Endothelial cell of hepatic sinusoid (primary cell): Measurements from ENCODE around the gene ENG.

ENCODE experiments used
- in situ Hi-C: cut with HindIII; loops from 2 replicates; pipeline ENCODE4 v1.10.0; 2017; ENCODE audit warnings: low sequenced_read_pairs

Gene ENG

DNA sequence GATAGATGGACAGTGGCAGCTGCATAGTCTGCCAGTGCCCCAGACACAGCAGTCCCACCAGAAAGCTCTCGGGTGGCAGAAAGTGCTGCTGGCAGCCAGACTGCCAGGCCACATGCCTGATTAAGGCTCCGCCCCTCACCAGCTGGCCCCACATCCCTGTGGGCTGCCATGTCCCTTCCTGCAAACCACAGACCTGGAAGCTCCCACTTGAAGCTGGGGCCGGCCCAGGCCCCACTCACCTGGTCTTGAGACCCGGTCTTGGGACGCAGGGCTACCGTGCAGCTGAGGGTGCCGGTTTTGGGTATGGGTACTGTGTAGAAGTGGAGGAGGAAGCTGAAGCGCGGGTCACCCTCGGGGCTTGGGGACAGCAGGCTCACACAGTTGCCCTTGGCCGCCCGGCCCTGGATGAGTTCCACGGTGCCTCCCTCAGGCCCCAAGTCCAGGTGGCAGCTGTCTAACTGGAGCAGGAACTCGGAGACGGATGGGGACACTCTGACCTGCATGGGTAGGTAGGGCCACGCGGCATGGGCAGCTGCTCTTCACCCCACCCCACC lies 36.5 kb downstream of the ENG start:
- in situ Hi-C loops, result loop anchor here (5.0 kb wide), 1 partner anchor 54 kb away; no protein-coding TSS in a partner anchor

DNA sequence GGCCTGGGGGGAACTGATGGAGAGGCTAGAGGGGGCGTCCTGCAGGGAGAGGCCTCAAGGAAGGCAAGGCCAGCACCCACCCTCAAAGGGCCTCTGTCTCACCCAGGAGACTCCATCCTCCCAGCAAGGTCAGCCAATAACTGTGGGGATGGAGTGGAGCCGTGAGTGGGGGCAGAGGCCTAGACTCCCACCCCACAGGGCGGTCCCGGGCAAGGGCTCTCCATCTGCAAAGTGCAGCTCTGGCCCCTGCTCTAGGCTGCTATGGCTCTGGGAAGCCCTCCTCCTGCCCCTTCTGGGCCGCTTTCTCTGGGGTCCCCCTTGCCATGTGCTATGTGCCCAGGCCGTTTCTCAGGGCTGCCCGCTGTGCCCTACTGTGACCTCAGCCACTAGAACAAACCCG lies 37.7 kb downstream of the ENG start:
- in situ Hi-C loops, result loop anchor here (5.0 kb wide), 1 partner anchor 56 kb away; no protein-coding TSS in a partner anchor

DNA sequence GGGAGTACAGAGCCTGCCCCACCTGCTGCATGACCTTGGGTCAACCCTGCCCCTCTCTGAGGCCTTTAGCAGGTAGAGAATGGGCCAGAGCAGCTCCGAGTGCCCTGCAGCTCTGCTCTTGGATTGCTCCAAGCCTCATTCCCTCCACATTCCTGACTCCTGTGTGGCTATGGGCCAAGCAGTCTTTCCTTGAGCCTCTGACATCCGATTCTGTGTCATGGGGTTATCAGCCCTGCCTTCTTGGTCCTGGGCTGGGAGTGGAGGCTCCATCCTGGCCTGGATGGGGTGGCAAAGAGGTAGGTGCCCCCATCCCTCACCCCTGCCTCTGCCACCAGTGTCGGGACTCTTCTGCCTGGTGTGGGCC lies 38.1 kb downstream of the ENG start:
- in situ Hi-C loops, result loop anchor here (5.0 kb wide), 1 partner anchor 56 kb away; no protein-coding TSS in a partner anchor

DNA sequence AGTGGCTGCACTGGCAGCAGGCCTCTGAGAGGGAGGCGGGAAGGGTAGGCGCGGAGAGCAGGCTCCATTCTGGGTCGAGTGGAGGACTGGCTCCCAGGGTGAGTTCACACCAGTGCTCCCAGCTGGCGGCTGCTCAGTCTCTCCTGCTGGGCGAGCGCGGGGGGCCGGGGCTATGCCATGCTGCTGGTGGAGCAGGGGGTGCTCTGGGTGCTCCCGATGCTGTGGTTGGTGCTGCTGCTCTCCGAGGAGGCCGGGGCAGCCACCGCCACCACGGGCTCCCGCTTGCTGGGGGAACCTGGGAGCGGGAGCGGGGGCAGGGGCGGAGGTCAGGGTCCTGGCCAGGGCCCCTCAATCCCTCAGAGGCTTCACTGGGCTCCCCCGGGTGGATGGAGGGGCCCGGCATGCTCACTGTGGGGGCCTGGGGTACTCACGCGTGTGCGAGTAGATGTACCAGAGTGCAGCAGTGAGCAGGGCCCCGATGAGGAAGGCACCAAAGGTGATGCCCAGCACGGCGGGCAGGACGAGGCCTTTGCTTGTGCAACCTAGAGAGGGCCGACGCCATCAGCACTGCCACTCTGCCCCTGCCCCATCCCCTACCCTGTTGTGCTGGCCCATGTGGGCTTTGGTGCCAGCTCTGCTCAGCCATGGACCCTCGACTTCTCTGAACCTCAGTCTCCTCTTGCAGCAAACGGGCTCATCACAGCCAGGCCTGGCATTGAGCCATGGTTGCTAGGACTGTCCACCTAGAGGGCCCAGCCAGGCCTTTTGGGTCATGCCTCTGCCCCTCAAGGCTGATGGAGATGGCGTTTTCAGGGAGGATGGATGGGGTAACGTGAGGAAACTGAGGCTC lies 38.7 kb downstream of the ENG start:
- in situ Hi-C loops, result loop anchor here (5.0 kb wide), 1 partner anchor 57 kb away; no protein-coding TSS in a partner anchor

DNA sequence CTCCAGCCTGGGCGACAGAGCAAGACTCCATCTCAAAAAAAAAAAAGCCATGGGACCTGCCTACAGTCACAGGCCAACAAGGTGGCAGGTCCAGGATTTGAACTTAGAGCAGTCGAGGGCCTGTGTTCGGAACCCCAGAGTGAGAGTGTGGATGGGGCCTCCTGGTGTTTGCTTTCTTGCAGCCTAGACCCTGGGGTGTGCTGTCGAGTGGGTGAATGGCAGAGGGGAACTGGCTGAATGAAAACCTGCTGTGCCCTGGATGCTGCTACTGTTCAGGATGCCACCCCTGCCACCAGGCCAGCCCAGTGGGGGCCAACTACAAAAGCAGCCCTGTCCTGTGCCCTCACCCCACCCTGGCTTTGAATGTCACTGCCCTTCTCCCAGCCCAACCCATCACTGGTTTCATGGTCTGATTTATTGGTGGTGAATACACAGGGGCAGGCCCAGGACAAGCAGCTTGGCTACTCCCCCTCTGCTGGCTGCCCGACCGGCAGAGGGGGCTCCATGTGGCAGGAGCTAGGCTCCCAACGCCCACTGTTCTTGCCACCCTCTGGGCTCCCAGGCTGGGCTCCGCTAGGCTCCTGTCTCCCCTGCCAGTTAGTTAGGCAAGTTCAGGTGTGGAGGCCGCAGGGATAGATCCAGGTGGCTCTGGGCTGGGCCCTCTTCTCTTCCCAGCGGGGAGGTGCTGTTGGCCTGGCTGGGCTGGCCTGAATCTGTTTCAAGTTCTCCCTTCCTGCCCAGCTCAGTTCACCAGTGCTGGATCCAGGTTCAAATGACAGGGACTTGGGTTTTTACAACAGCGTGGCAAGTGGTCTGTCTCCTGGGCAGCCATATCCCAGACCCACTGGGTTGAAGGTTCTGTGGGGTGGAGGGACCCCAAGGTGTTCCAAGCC lies 39.6 kb downstream of the ENG start:
- in situ Hi-C loops, result loop anchor here (5.0 kb wide), 1 partner anchor 57 kb away; no protein-coding TSS in a partner anchor

DNA sequence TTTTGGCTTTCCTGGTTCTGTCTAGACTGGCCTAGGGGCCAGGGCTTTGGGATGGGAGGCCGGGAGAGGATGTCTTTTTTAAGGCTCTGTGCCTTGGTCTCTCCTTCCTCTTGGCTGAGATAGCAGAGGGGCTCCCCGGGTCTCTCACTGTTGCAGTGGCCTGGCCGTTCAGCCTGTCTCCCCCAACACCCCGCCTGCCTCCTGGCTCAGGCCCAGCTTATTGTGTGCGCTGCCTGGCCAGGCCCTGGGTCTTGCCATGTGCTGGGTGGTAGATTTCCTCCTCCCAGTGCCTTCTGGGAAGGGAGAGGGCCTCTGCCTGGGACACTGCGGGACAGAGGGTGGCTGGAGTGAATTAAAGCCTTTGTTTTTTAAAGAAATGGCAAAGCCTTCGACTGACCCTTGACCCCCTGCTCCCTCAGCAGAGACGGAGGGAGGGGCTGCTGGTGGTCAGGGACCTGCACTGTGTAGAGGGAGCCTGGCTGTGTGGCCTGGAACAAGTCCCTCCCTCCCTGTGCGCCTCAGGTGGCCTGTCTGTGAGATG lies 40.7 kb downstream of the ENG start:
- in situ Hi-C loops, result no loop called here

DNA sequence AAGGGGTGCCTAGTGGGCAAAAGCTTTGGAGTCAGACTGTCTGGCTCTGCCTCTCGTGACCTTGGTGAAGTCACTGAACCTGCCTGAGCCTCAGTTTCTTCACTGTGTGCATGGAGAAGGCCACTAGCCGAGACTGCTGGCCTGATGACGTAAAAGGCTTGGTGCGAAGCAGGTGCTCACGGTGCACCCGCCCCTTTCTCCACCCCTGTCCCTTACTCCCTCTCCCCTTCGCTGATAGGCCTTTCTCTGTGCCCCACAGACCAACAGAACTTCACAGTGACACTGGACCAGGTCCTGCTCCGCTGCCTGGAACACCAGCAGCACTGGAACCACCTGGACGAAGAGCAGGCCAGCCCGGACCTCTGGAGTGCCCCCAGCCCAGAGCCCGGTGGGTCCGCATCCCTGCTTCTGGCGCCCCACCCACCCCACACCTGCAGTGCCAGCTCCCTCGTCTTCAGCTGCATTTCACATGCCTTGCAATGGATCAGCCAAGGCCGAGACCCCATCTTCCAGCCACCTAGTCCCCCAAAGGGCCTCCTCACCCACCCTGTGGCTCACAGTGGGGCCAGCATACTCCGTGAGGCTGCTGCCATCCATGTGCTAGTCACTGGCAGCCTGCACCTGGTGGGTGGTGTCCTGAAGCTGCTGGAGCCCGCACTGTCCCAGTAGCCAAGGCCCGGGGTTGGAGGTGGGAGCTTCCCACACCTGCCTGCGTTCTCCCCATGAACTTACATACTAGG lies 41.4 kb downstream of the ENG start:
- in situ Hi-C loops, result no loop called here

DNA sequence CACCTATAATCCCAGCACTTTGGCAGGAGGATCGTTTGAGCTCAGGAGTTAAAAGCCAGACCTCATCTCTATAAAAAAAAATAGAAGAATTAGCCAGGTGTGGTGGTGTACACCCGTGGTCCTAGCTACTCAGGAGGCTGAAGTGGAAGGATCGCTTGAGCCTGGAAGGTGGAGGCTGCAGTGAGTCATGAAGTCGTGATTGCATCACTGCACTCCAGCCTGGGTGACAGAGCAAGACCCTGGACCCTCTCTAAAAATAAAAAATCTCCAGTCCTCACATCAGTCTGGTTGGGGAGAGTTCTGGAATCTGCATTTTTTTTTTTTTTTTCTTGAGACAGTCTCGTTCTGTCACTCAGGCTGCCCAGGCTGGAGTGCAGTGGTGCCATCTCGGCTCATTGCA lies 42.4 kb downstream of the ENG start:
- in situ Hi-C loops, result no loop called here

DNA sequence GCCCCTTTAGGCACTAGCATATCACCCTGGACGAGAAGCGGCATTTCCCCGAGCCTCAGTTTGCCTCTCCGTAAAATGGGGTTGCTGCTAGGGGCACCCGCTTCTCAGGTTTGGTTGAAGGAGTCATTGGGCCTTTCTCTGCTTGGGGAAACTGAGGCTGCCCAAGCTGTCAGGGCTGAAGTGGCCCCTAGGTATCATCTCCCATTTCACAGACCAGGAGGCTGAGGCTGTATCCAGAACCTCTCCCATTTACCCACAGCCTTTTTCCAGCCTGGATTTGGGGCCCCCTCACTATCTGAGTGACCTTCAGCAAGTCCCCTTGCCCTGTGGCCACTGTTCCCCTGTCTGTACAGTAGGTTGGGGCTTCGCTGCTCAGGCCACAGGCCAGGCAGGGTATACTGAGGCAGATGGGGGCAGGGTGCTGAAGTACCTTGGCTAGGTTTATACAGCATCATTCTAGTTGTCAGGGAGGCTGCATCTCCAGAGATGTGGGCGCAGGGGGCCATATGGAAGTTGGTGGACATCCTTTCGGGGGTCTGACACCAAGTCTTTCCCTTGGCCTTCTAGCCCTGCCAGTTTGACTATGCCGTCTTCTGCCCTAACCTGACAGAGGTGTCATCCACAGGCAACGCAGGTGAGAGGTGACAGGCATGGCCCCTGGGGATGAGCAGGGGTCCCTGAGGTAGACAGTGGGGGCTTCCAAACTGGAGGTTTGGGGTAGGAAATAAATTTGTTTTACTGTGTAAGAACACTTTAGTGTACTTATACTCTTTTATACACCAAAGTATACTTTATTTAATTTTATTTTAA lies 43.9 kb downstream of the ENG start:
- in situ Hi-C loops, result no loop called here

DNA sequence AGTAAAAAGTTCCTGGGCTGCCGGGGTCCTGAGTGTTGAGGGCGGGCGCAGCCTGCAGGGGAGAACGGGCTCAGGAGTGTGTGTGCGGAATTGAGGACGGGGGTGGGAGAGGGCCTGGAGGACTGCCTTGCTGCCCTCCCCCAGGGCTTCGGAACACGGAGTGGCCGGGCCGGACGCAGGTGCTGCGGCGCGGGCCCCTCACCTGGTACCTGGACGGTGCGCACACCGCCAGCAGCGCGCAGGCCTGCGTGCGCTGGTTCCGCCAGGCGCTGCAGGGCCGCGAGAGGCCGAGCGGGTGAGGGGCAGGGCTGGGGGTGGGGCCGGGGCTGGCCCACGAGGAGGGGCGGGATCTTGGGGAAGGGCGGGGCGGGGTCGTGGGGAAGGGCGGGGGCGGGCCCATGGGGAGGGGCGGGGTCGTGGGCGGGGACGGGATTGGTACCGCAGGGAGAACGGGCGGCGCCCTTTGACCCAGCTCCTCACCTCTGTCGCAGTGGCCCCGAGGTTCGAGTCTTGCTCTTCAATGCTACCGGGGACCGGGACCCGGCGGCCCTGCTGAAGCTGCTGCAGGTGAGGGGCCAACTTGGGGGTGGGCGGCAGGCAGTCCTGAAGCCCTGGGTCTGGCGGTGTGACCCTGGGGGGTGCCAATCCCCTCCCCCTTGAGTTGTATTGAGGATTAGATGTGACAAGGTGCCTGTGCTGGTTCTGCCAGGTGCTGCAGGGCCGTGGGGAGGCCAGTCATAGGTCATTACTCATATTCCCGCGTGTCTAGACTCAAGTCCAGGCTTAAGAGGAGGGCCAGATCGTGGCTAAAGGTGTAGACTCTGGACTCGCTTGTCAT lies 44.7 kb downstream of the ENG start:
- in situ Hi-C loops, result no loop called here

DNA sequence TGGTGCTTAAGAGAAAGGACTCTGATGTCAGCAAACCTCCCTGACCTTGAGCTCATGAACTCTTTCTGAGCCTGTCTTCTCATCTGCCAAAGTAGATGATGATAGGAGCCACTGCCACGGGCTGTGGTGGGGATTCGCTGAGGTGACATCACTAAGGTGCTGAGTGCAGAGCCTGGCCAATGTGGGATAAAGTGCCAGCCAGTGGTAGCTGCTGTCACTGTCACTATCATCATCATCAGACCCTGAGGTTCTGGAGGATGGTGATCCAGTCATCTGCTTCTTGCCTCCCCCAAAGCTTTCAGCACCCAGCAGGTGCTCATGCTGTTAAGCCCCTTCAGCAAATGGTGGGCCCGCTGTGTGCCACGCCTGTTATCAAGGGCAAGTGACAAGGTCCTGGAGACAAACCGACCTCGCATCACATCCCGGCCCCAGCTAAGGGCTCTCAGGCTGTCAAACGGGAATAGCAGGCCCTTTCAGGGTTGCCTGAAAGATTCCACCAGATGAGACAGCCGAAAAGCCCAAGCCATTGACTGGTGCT lies 45.4 kb downstream of the ENG start:
- in situ Hi-C loops, result no loop called here

DNA sequence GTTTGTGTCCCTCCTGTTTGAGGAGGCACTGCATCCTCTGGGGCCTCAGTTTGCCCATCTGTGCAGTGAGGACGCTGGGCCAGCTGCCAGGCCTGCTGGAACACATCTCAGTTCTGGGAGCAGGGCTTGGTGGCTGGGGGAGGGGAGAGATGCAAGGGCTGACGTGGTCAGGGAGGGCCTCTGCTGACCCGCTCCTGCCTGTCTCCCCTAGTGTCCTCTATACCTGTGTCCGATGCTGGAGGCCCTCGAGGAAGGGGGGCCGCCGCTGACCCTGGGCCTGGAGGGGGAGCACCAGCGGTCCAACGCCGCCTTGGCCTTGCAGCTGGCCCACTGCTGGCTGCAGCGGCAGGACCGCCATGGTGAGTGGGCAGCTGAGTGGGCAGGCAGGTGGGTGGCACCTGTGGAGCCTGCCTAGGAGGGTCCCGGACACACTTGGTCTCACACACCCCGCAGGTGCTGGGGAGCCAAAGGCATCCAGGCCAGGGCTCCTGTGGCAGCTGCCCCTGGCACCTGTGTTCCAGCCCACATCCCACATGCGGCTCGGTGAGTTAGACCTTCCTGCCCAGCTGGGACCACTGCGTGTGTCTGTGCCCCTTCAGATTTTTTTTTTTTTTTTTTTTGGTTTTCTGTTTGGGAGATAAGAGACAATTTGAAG lies 46.0 kb downstream of the ENG start:
- in situ Hi-C loops, result no loop called here

DNA sequence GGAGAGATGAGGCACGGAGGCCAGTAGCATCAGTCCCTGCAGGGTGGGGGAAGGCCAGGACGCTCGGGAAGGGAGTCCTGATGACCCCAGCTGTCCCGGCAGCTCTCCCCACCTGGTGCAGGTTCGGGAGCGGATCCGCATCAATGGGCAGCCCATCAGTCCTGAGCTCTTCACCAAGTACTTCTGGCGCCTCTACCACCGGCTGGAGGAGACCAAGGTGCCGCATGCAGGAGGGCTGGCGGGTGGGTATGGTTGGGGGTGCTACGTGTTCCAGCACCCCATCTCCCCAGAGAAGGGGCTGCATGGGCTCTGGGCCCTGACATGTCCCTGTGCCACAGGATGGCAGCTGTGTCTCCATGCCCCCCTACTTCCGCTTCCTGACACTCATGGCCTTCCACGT lies 47.6 kb downstream of the ENG start:
- in situ Hi-C loops, result no loop called here

DNA sequence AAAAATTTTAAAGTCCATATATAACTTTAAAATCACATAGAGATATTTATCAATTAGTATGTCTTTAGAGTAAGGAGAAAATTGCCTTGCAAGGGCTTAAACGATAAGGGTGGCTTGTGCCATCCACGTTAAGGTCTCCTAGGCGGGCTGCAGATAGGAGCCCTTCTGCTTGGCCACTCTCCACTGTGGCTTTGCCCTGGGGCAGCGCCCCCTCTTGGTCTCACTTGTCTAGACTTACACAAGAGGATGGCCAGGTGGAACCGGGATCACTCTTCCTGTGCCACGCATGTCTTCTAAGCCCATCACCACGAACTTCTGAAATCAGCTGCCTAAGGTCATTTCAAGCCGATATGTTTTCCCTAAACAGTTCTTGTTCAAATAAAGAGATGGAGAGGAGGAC lies 48.8 kb downstream of the ENG start:
- in situ Hi-C loops, result no loop called here

DNA sequence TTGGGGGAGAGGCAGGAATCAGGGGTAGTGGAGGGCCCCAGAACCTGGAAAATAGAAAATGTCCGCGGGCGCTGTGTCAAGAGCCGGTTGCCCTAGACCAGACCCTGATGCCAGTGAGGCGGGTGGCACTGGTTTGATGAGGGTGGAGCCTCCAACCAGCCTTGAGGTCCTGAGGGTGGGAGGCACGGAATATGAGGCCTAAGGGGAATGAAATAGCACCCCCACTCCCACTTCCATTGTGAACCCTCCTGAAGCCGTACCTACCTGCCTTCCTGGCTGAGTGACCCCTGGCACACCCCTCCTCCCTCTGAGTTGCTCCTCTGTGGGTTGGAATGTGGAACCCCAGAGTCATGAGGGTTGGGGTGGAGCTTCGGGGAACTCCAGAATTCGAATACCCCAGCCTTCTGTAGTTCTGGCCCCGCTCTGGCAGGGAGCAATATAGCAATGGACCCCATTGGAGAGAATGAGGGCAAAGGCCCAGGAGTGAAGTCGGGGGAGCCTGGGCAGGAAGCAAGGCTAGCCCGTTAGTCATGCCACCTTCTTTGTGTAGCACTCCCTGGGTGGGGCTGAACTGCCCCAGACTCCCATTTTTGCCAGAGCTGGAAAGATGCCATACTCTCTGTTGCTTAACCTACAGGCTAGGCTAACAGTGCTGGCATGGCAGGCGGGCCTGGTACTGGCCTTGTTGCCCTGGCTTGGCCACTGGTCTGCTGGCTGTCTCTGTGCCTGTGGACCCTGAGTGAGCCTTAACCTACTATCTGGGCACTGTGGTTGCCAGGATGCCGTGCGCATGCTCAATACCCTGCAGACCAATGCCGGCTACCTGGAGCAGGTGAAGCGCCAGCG lies 50.7 kb downstream of the ENG start:
- in situ Hi-C loops, result no loop called here

DNA sequence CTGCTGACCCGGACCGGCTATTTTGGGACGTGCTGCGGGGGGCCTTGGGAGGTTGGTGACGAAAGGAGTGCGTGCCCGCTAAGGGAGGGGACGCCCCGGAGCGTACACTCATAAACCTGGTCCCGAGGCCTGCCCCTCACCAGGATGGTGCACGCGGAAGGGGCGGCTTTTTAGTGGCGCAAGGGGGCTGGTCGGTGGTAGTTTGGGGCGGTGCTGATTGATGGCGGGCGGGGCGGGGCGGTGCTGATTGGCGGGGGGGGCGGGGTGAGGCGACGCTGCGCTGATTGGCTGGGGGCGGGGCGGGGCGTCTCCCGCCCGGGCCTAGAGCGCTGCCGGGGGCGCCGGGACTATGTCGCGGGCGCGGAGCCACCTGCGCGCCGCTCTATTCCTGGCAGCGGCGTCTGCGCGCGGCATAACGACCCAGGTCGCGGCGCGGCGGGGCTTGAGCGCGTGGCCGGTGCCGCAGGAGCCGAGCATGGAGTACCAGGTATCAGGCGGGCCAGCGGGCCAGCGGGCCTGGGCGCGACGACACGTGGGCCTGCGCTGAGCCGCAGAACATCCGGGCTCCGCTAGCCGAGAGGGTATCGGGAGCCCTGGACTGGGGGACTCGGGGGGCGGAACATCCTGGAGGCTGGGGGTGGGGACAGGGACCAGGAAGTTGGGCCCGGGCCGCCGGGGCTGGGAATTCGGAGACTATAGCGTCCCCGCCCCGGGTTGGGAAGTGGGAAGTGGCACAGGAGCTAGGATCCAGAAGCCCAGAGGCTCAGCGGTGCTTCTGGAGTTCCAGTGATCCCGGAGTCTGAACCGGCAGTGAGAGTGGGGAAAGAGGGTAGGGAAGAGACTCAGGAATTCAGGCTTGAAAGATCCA lies 51.6 kb downstream of the ENG start, which contains the start of gene FPGS:
Gene FPGS (plus strand): TSS at position 307 of the 868 bp plus-strand sequence. CDS start 43 bp downstream, at position 350.
- in situ Hi-C loops, result no loop called here
